ENCODE data around the gene KIAA1958. TPM values are rescaled to one million over a fixed set of nuclear protein-coding genes. Genes with fewer than 3 reads are reported as not detected.

Gene KIAA1958
- total and polyA plus RNA-seq, 4 donors: 0.99 to 7.1 (median 3.3) TPM

GRCh38 chr9:112540800-112541199 lies 54.2 kb downstream of the KIAA1958 start (continued):
- TF ChIP-seq REST (IDR thresholded peaks at IDR 0.05) (no peak), EGR1 (IDR thresholded peaks at IDR 0.05; ENCODE audit: low read depth in 2 of 2) (no peak), YY1 (IDR thresholded peaks at IDR 0.05) (no peak), ZBTB33 (IDR thresholded peaks at IDR 0.05) (no peak), RAD21 (IDR thresholded peaks at IDR 0.05) (no peak)

- no peak for DNase-seq (ENCODE audit: low spot score)
- H3K27me3 ChIP-seq (ENCODE audit: control insufficient read depth in 4 of 4, insufficient read depth in 4 of 4, low read length in 3 of 4): no peaks in the 10 kb centered on the region
- no peaks in the 10 kb centered on the region for H3K9me3 ChIP-seq (ENCODE audit: control insufficient read depth in 4 of 4, low read length in 3 of 4)
- WGBS: 58% methylated on average over 7 of the region's 7 CpGs
- H3K9ac ChIP-seq (ENCODE audit: low read depth in 1 of 2, low read length in 2 of 2): no peak overlapping the region
- no peaks in the 10 kb centered on the region for H3K36me3 ChIP-seq (ENCODE audit: control insufficient read depth in 4 of 4, insufficient read depth in 3 of 4, low read depth in 1 of 4, low read length in 3 of 4)
- H3K4me3 ChIP-seq (ENCODE audit: low read depth in 1 of 3, low read length in 3 of 3): no peak overlapping the region
- no peaks in the 10 kb centered on the region for H3K4me1 ChIP-seq (ENCODE audit: control insufficient read depth in 4 of 4, insufficient read depth in 4 of 4, low read length in 3 of 4)
- H3K27ac ChIP-seq (ENCODE audit: low read depth in 1 of 2, low read length in 2 of 2): no peak overlapping the region
- TF ChIP-seq CTCF (IDR thresholded peaks at IDR 0.05; ENCODE audit: low read depth, low read length, missing input control): no peak
- no peak for TF ChIP-seq NR2F2 (IDR thresholded peaks at IDR 0.05)
- TF ChIP-seq FOXA1 (IDR thresholded peaks at IDR 0.05): no peak
- no peak for TF ChIP-seq SP1 (IDR thresholded peaks at IDR 0.05)
- TF ChIP-seq EGR1 (IDR thresholded peaks at IDR 0.05; ENCODE audit: low read depth in 2 of 2): no peak
- no peak for TF ChIP-seq RAD21 (IDR thresholded peaks at IDR 0.05)
- TF ChIP-seq RXRA (IDR thresholded peaks at IDR 0.05): no peak
- no peak for TF ChIP-seq ATF3 (IDR thresholded peaks at IDR 0.05)
- no peak for TF ChIP-seq TAF1 (conservative IDR thresholded peaks at IDR 0.05)
- TF ChIP-seq FOXA2 (IDR thresholded peaks at IDR 0.05): no peak
- no peak for TF ChIP-seq JUND (IDR thresholded peaks at IDR 0.05)
- TF ChIP-seq HNF4G (IDR thresholded peaks at IDR 0.05): no peak
- TF ChIP-seq YY1 (IDR thresholded peaks at IDR 0.05): no peak
- no peak for TF ChIP-seq MAX (IDR thresholded peaks at IDR 0.05)
- no peak for TF ChIP-seq HNF4A (conservative IDR thresholded peaks at IDR 0.05)
- no peak for TF ChIP-seq ZBTB33 (IDR thresholded peaks at IDR 0.05)
- TF ChIP-seq GABPA (IDR thresholded peaks at IDR 0.05 in 1 of 2, conservative IDR thresholded peaks at IDR 0.05 in 1 of 2): no peak
- no peak for TF ChIP-seq REST (IDR thresholded peaks at IDR 0.05)
Measured at GRCh38 chr9:112541685-112542084, 55.1 kb downstream of the KIAA1958 start.

All from liver (tissue), 9 donors.